Measurements from ENCODE around the gene ABCC4. TPM values are rescaled to one million over a fixed set of nuclear protein-coding genes. Genes with fewer than 3 reads are reported as not detected.

The ABCC4 gene
- total and polyA plus RNA-seq, 8 donors: 24.7 to 60.9 (median 43.1) TPM

- no peak for ATAC-seq
Measured at GRCh38 chr13:95136638-95137037, 164.6 kb downstream of the ABCC4 start.

DNA sequence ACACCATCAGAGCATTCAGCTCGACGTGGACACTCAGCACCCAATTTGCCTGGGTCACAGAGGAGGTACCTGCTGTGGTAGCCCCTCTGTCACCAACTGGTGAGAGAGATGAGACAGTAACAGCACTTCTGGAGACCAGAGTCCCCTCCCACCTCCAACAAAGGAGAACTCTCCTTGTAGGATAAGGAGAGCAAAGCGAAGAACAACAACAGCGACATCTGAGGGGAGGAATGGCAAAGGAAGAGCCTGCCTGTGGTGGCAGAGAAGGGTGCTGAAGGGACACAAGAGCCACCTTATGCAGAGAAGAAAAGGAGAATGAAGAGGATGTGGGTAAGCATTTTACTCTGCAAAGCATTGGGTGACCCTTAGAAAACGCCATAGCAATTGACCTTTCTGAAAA is 167.8 kb downstream of the ABCC4 start:
- intact Hi-C loops (cut with DNase I): no loop called here
- no peak overlapping the region for H3K27ac ChIP-seq
- no peaks in the 10 kb centered on the region for H3K27me3 ChIP-seq
- H3K36me3 ChIP-seq: peaks cover 0 to under 1% of the 10 kb centered on the region in 2 donors
- no peak for DNase-seq
- ATAC-seq: no peak
- H3K4me1 ChIP-seq: no peaks in the 10 kb centered on the region
- TF ChIP-seq CTCF (IDR thresholded peaks at IDR 0.05): no peak
- no peak overlapping the region for H3K4me3 ChIP-seq
- no peaks in the 10 kb centered on the region for H3K9me3 ChIP-seq

More at GRCh38 chr13:95136638-95137037, 164.6 kb downstream of the ABCC4 start:
- TF ChIP-seq CTCF (IDR thresholded peaks at IDR 0.05): no peak
- Histone ChIP-seq H3K27me3 (no peaks in the 10 kb centered on the region), H3K9me3 (no peaks in the 10 kb centered on the region), H3K4me1 (no peaks in the 10 kb centered on the region), H3K36me3 (peaks cover 0 to 14% of the 10 kb centered on the region in 2 donors), H3K27ac (no peak overlapping the region), H3K4me3 (no peak overlapping the region)
- no peak for DNase-seq
- intact Hi-C loops (cut with DNase I): no loop called here

- Histone ChIP-seq H3K27me3 (no peaks in the 10 kb centered on the region), H3K4me3 (no peak overlapping the region), H3K27ac (peak overlapping the region in 1 of 2 donors; percentile 34), H3K9me3 (no peaks in the 10 kb centered on the region), H3K4me1 (no peaks in the 10 kb centered on the region), H3K36me3 (no peaks in the 10 kb centered on the region)
- no peak for TF ChIP-seq CTCF (IDR thresholded peaks at IDR 0.05)
- intact Hi-C loops (cut with DNase I): no loop called here
- no peak for ATAC-seq
- no peak for DNase-seq
Measured at GRCh38 chr13:95129004-95129403, 172.2 kb downstream of the ABCC4 start.

GRCh38 chr13:95128045-95128643 is 173.1 kb downstream of the ABCC4 start:
- Histone ChIP-seq H3K27me3 (no peaks in the 10 kb centered on the region), H3K4me1 (no peaks in the 10 kb centered on the region), H3K36me3 (no peaks in the 10 kb centered on the region), H3K27ac (peak overlapping the region in 1 of 2 donors; percentile 34), H3K9me3 (no peaks in the 10 kb centered on the region), H3K4me3 (no peak overlapping the region)
- ATAC-seq (peak; percentile 69), DNase-seq (no peak)
- TF ChIP-seq CTCF (IDR thresholded peaks at IDR 0.05): no peak
- intact Hi-C loops (cut with DNase I): no loop called here

GRCh38 chr13:95124959-95125358 is 176.3 kb downstream of the ABCC4 start:
- no peak for DNase-seq
- ATAC-seq: no peak
- intact Hi-C loops (cut with DNase I): no loop called here
- H3K4me3 ChIP-seq: no peak overlapping the region
- TF ChIP-seq CTCF (IDR thresholded peaks at IDR 0.05): no peak
- H3K9me3 ChIP-seq: no peaks in the 10 kb centered on the region
- no peaks in the 10 kb centered on the region for H3K27me3 ChIP-seq
- no peaks in the 10 kb centered on the region for H3K4me1 ChIP-seq
- H3K27ac ChIP-seq: no peak overlapping the region
- H3K36me3 ChIP-seq: peaks cover 0 to 7% of the 10 kb centered on the region in 2 donors

Measured in left lung (tissue), 10 donors.